Ovary (tissue), 9 donors: Measurements from ENCODE around the gene CLCN2. TPM values are rescaled to one million over a fixed set of nuclear protein-coding genes. Genes with fewer than 3 reads are reported as not detected.

ENCODE experiments used
- DNase-seq, 5 donors: peaks; one replicate each; pipeline ENCODE4 v3.0.0-alpha.2; 2019 to 2020
- H3K27ac ChIP-seq, 2 donors: fragments of 200-600 bp; one replicate each; pipeline versions ENCODE4 v1.5.1 to v1.8.0; 2019 to 2022
- H3K27me3 ChIP-seq: fragments of 200-600 bp; one replicate; pipeline ENCODE4 v1.8.0; 2022
- H3K36me3 ChIP-seq: fragments of 200-600 bp; sonication (generic); one replicate; pipeline ENCODE4 v1.5.1; 2019
- H3K4me1 ChIP-seq: one replicate; pipeline ENCODE4 v1.8.1; 2013; ENCODE audit warnings: mild to moderate bottlenecking, moderate library complexity; ENCODE audit not compliant: insufficient read depth
- H3K4me3 ChIP-seq: fragments of 200-600 bp; sonication (generic); one replicate; pipeline ENCODE4 v1.5.1; 2017
- H3K9me3 ChIP-seq, 2 donors: fragments of 200-600 bp in 1 of 2; sonication (generic) in 1 of 2; one replicate each; pipeline versions ENCODE4 v1.5.1 to v1.8.1; 2013 to 2019; ENCODE audit warnings: mild to moderate bottlenecking in 1 of 2, moderate library complexity in 1 of 2
- EP300 ChIP-seq: sonication (generic); formaldehyde crosslinking; IDR thresholded peaks from one replicate; pipeline ENCODE4 v1.6.1; 2017; ENCODE audit warnings: antibody characterized with exemption
- POLR2A ChIP-seq: fragments of 450-650 bp; IDR thresholded peaks from one replicate; pipeline ENCODE4 v1.6.1; 2017; ENCODE audit warnings: antibody characterized with exemption, mild to moderate bottlenecking, moderate library complexity
- whole genome bisulfite sequencing, 3 donors: extraction: QIAGEN DNeasy Blood & Tissue Kit in 1 of 3; methylation state at CpG; one replicate each; pipeline versions ENCODE4 v1.1.5 to v1.1.7; 2013 to 2017; 5-methylcytosine and 5-hydroxymethylcytosine counted together
- intact Hi-C, 4 donors: fragments of 100-400 bp; cut with DNase I; formaldehyde crosslinking; loops; one replicate each; pipeline versions ENCODE4 v1.11.0 to v1.15.1; 2022 to 2023
- polyA plus RNA-seq, 2 donors: library from polyadenylated mRNA; stranded (reverse); fragments of 200-250 nt in 1 of 2; fragments of 350-450 nt in 1 of 2; fragmentation: Illumina TruSeq in 1 of 2; extraction: RNeasy Lipid Tissue Mini Kit (QIAGEN cat#74804) in 1 of 2; gene quantifications; one replicate each; pipeline ENCODE4 v1.2.3, GENCODE V29; 2013 to 2014
- total RNA-seq, 7 donors: library from RNA; depleted of rRNA in 2 of 7; stranded (reverse); fragments of >200 nt in 2 of 7; fragmentation: NEBNext Ultra II Directional in 3 of 7; extraction: Animal tissue kit (Norgen Biotek cat#: 25700) in 3 of 7; gene quantifications; one replicate each; pipeline versions ENCODE4 v1.1.0 to v1.2.4, GENCODE V29; 2016 to 2023
- TF ChIP-seq, protein P1 (sequence below), 3 donors: fragments of 450-650 bp in 2 of 3; fragments of 200-600 bp in 1 of 3; IDR thresholded peaks; one replicate each; pipeline versions ENCODE4 v1.5.1 to v1.8.0; 2016 to 2022; ENCODE audit warnings: antibody characterized with exemption in 3 of 3, mild to moderate bottlenecking in 1 of 3
- donor health status: DM: no; HTN: no; CAD: no; lungs with moderate emphysema.
- donor health status: DM: no; HTN: no; CAD: no.
- donor health status: Bipolar disorder and iron deficiency.
- donor health status: DM: yes; HTN: yes; CAD: no.
- donor health status: DM: no; HTN: no; CAD: no.
- donor health status: DM: yes; HTN: yes; CAD: no.

CLCN2 gene
- total and polyA plus RNA-seq, 9 donors: 3.5 to 18.0 (median 11.7) TPM

DNA sequence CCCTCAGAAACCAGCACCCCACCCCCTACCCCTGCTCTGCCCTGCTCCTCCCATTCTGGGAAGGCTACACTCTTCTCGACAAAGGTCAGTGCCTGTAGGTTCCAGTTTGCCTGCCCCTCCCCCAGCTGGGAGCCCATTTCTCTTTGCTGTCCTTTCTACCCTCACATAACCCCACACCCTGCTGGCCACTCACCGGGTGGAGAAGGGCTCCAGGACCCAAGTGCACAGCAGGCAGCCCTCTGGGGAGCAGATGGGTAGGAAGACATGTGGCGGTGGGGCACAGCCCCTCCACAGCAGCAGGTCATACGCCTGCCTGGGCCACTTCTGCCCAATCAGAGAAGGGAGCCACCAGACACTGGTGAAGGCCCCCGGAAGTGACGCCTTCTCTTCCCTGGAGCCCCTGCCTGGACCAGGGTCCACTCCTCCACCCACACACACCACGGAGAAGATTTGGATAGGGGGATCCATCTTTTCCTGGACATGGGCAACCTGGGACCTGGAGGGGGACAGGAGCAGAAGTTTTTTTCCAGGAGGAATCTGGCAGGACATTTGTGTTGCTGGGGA lies 16.6 kb upstream of the CLCN2 start, which contains the start of gene THPO:
Gene THPO, minus strand, starts transcription at position 326 of the 564 bp plus-strand sequence. CDS start 1,948 bp downstream, outside the sequence.
- Histone ChIP-seq H3K9me3 (no peaks in the 10 kb centered on the region), H3K27me3 (no peaks in the 10 kb centered on the region), H3K27ac (peak within 1 kb of the TSS; percentile 66 to 70), H3K4me1 (peaks cover 2% of the 10 kb centered on the region), H3K4me3 (no peak within 1 kb of the TSS), H3K36me3 (no peaks in the 10 kb centered on the region)
- no peak for DNase-seq
- no peak for TF ChIP-seq POLR2A
- TF ChIP-seq EP300: no peak
- TF ChIP-seq, protein P1, sequence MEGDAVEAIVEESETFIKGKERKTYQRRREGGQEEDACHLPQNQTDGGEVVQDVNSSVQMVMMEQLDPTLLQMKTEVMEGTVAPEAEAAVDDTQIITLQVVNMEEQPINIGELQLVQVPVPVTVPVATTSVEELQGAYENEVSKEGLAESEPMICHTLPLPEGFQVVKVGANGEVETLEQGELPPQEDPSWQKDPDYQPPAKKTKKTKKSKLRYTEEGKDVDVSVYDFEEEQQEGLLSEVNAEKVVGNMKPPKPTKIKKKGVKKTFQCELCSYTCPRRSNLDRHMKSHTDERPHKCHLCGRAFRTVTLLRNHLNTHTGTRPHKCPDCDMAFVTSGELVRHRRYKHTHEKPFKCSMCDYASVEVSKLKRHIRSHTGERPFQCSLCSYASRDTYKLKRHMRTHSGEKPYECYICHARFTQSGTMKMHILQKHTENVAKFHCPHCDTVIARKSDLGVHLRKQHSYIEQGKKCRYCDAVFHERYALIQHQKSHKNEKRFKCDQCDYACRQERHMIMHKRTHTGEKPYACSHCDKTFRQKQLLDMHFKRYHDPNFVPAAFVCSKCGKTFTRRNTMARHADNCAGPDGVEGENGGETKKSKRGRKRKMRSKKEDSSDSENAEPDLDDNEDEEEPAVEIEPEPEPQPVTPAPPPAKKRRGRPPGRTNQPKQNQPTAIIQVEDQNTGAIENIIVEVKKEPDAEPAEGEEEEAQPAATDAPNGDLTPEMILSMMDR (IDR thresholded peaks at IDR 0.05): no peak
- intact Hi-C loops: loop anchor here in 2 of 4 donors (5.0 to 10.0 kb wide), 3 partner anchors 134 to 387 kb away; no protein-coding TSS in a partner anchor
- 65 to 72% (median 72%) methylated on average over 7 of the region's 7 CpGs for WGBS, 3 donors

DNA sequence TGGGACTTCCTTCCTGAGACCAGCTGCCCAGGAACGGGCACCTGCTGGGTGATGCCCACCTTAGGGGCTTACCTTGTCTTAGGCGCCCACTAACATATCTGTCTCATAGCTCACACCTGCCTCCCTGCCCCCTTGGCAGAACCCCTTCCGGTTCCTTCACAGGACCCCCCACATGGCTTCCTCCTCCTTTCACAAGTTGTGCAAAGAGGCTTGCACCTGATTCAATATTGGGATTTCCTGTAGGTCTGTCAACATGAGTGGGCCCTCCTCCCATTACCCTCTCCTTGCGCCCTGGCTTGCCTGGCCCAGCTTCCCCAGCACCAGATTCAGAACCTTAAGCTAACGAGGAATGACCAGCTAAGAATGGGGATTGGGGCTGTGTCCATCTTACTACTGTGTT lies 16.0 kb upstream of the CLCN2 start:
- 84 to 88% (median 86%) methylated on average over 5 of the region's 5 CpGs for WGBS, 3 donors
- intact Hi-C loops: loop anchor here in 2 of 4 donors (5.0 to 10.0 kb wide), 3 partner anchors 135 to 387 kb away; no protein-coding TSS in a partner anchor
- H3K9me3 ChIP-seq: no peaks in the 10 kb centered on the region
- H3K27ac ChIP-seq: no peak overlapping the region
- no peak for DNase-seq
- no peak for TF ChIP-seq EP300
- TF ChIP-seq POLR2A: no peak
- TF ChIP-seq, protein P1 (IDR thresholded peaks at IDR 0.05): no peak
- H3K36me3 ChIP-seq: no peaks in the 10 kb centered on the region
- H3K27me3 ChIP-seq: no peaks in the 10 kb centered on the region
- peaks cover 2% of the 10 kb centered on the region for H3K4me1 ChIP-seq
- H3K4me3 ChIP-seq: no peak overlapping the region

DNA sequence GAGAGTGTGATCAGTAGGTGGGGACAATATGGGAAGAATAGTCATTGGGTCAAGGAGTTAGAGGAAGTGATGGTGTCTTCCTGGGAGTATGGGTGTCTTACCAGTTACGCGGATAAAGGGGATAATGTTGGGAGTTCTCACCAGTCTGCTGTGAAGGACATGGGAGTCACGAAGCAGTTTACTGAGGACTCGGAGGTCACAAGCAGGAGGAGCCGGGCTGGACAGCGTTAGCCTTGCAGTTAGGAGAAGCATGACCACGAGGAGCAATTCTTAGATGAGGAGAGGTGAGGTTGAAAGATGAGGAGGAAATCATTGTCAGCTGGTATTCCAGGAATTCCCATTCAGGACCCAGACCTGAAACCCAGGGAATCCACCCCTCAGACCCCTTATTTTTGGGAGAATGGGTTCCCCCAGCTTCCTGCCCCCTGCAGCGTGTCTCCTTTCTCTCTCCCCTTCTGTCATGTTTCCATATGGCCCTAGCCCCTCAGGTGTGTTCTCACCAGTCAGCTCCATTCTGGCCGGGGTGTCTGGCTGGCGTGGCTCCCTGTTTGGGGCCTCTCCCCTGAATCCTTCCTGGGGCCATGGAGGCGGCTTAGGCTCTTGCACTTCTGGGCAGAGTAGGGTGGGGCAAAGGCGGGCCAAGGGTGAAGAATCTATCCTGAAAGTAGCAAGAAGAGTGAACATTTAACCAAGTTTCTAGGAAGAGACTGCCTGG lies 14.5 kb upstream of the CLCN2 start:
- Histone ChIP-seq H3K27ac (no peak overlapping the region), H3K36me3 (no peaks in the 10 kb centered on the region), H3K4me3 (no peak overlapping the region), H3K27me3 (no peaks in the 10 kb centered on the region), H3K4me1 (peaks cover 4% of the 10 kb centered on the region), H3K9me3 (no peaks in the 10 kb centered on the region)
- WGBS, 3 donors: 88 to 91% (median 89%) methylated on average over 12 of the region's 12 CpGs
- TF ChIP-seq EP300: no peak
- no peak for TF ChIP-seq POLR2A
- TF ChIP-seq, protein P1 (IDR thresholded peaks at IDR 0.05): no peak
- DNase-seq: no peak
- intact Hi-C loops: loop anchor here in 2 of 4 donors (5.0 to 10.0 kb wide), 3 partner anchors 136 to 389 kb away; no protein-coding TSS in a partner anchor

DNA sequence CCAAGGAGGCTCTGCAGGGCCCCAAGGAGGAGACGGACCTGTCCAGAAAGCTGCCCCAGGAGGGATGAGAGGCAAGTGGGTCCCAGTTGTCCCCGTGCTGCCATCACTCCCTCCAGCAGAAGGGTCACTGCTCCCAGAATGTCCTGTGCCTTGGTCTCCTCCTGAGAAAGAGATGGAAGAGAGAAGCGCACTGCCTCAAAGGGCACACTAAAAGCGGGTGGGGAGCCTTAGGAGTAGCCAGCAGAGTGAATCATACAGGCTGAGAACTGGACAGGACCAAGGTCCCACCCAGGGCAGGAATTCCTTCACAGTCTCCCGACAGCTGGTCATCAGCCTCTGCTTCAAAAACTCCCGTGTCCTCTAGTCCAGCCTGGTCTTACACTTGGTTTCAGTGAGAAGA lies 12.0 kb upstream of the CLCN2 start:
- WGBS, 3 donors: 54 to 60% (median 58%) methylated on average over 6 of the region's 6 CpGs
- Histone ChIP-seq H3K36me3 (no peaks in the 10 kb centered on the region), H3K9me3 (no peaks in the 10 kb centered on the region), H3K27ac (no peak overlapping the region), H3K27me3 (no peaks in the 10 kb centered on the region), H3K4me1 (peaks cover 2% of the 10 kb centered on the region), H3K4me3 (no peak overlapping the region)
- intact Hi-C loops: loop anchor here (5.0 to 10.0 kb wide), 5 partner anchors 44 to 391 kb away; no protein-coding TSS in a partner anchor
- DNase-seq: no peak
- TF ChIP-seq POLR2A: no peak
- TF ChIP-seq, protein P1 (IDR thresholded peaks at IDR 0.05): no peak
- no peak for TF ChIP-seq EP300
